Measurements from ENCODE around the gene TLE7. TPM values are rescaled to one million over a fixed set of nuclear protein-coding genes. Genes with fewer than 3 reads are reported as not detected.
A peak's percentile ranks its signal among the peaks of the same experiment; 100 is the strongest.

TLE7 gene
- total RNA-seq, 4 donors from 2014 or later, result not detected

GRCh38 chr16:71428385-71428784, 13.5 kb downstream of the TLE7 start:
- no peak overlapping the region for H3K4me3 ChIP-seq
- no peak overlapping the region for H3K27ac ChIP-seq
- peaks cover 0 to 5% (median 0%) of the 10 kb centered on the region in 3 donors for H3K4me1 ChIP-seq
- H3K36me3 ChIP-seq, result no peaks in the 10 kb centered on the region
- intact Hi-C loops (cut with DNase I), result no loop called here
- no peak for DNase-seq
- no peaks in the 10 kb centered on the region for H3K9me3 ChIP-seq
- H3K27me3 ChIP-seq, result peaks cover 0 to 62% (median 7%) of the 10 kb centered on the region in 4 donors
- no peak for TF ChIP-seq CTCF (IDR thresholded peaks at IDR 0.05)
- TF ChIP-seq POLR2A (IDR thresholded peaks at IDR 0.05), result no peak

- Histone ChIP-seq H3K27ac (no peak overlapping the region), H3K4me3 (no peak overlapping the region), H3K4me1 (peaks cover 0 to 5% (median 0%) of the 10 kb centered on the region in 3 donors), H3K27me3 (peaks cover 0 to 61% (median 7%) of the 10 kb centered on the region in 4 donors), H3K36me3 (no peaks in the 10 kb centered on the region), H3K9me3 (no peaks in the 10 kb centered on the region)
- no peak for DNase-seq
- intact Hi-C loops (cut with DNase I), result no loop called here
- TF ChIP-seq POLR2A (IDR thresholded peaks at IDR 0.05) (no peak), CTCF (IDR thresholded peaks at IDR 0.05) (no peak)
- WGBS, 2 donors, result 50 to 65% methylated on average over 10 to 12 of the region's 12 CpGs
Measured at GRCh38 chr16:71426880-71427615, 14.8 kb downstream of the TLE7 start.

GRCh38 chr16:71426069-71426879, 15.6 kb downstream of the TLE7 start:
- H3K36me3 ChIP-seq, result no peaks in the 10 kb centered on the region
- H3K9me3 ChIP-seq, result no peaks in the 10 kb centered on the region
- intact Hi-C loops (cut with DNase I), result no loop called here
- H3K27ac ChIP-seq, result no peak overlapping the region
- H3K4me1 ChIP-seq, result peaks cover 0 to 5% (median 0%) of the 10 kb centered on the region in 3 donors
- 4 to 9% methylated on average over 6 to 19 of the region's 48 CpGs for WGBS, 2 donors
- no peak for DNase-seq
- no peak for TF ChIP-seq POLR2A (IDR thresholded peaks at IDR 0.05)
- no peak for TF ChIP-seq CTCF (IDR thresholded peaks at IDR 0.05)
- peak overlapping the region in 2 of 4 donors; percentile 15 to 35 for H3K4me3 ChIP-seq
- peaks cover 0 to 53% (median 7%) of the 10 kb centered on the region in 4 donors for H3K27me3 ChIP-seq

- Histone ChIP-seq H3K9me3 (no peaks in the 10 kb centered on the region), H3K27me3 (peaks cover 0 to 50% (median 7%) of the 10 kb centered on the region in 4 donors), H3K4me1 (peaks cover 0 to 5% (median 0%) of the 10 kb centered on the region in 3 donors), H3K36me3 (no peaks in the 10 kb centered on the region), H3K4me3 (peak overlapping the region in 2 of 4 donors; percentile 15 to 35), H3K27ac (no peak overlapping the region)
- DNase-seq, result no peak
- intact Hi-C loops (cut with DNase I), result no loop called here
- 10 to 17% methylated on average over 8 to 17 of the region's 18 CpGs for WGBS, 2 donors
- TF ChIP-seq POLR2A (IDR thresholded peaks at IDR 0.05), result no peak
- no peak for TF ChIP-seq CTCF (IDR thresholded peaks at IDR 0.05)
Measured at GRCh38 chr16:71425746-71426068, 16.1 kb downstream of the TLE7 start.

GRCh38 chr16:71424626-71425025, 17.2 kb downstream of the TLE7 start:
- no peaks in the 10 kb centered on the region for H3K9me3 ChIP-seq
- intact Hi-C loops (cut with DNase I), result no loop called here
- peaks cover 0 to 5% (median 0%) of the 10 kb centered on the region in 3 donors for H3K4me1 ChIP-seq
- no peak overlapping the region for H3K27ac ChIP-seq
- DNase-seq, result no peak
- no peak overlapping the region for H3K4me3 ChIP-seq
- TF ChIP-seq CTCF (IDR thresholded peaks at IDR 0.05) (no peak), POLR2A (IDR thresholded peaks at IDR 0.05) (no peak)
- 60% methylated on average over 3 of the region's 6 CpGs; no CpG with 5 or more reads in 1 of the 2 donors for WGBS, 2 donors
- no peaks in the 10 kb centered on the region for H3K36me3 ChIP-seq
- H3K27me3 ChIP-seq, result peaks cover 0 to 50% (median 7%) of the 10 kb centered on the region in 4 donors
